ENCODE measurements around the gene MS4A6E.

- TF ChIP-seq GATA2 (IDR thresholded peaks at IDR 0.05; ENCODE audit: low read depth, low read length) (no peak), GATA3 (IDR thresholded peaks at IDR 0.05; ENCODE audit: low read depth, low read length) (no peak)
Measured at GRCh38 chr11:60326955-60327354, at the start of gene MS4A6E.

All from SH-SY5Y (cell line).